ENCODE data around the gene DEPP1.

- no peak for TF ChIP-seq GATA3 (IDR thresholded peaks at IDR 0.05; ENCODE audit: low read depth, low read length)
- TF ChIP-seq GATA2 (IDR thresholded peaks at IDR 0.05; ENCODE audit: low read depth, low read length) = no peak
These were observed 19.7 kb downstream of the DEPP1 start for GRCh38 chr10:44958898-44959246.
